ENCODE data around the gene MADCAM1. TPM values are rescaled to one million over a fixed set of nuclear protein-coding genes. Genes with fewer than 3 reads are reported as not detected.

MADCAM1 gene
- total RNA-seq, 1 donor from 2014 or later = not detected

DNA sequence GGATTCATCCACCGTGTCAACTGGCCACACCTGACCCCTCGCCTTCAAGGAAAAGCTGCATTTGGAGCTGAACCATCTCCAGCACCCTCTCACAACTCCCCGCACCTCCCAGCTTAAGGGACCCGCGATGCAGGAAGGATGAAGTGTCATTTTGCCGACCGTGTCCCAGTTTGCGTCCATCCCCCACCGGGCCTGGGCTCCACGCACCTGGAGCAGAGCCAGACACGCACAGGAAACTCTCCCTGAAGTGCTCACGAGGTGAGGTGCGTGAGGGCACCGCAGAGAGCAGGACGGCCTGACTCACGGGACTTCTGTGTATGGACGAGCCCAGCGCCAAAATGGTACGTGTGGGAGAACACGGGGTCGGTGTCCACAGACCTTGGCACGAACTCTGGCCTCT is 42.7 kb upstream of the MADCAM1 start:
- H3K4me1 ChIP-seq = no peaks in the 10 kb centered on the region
- no peak for DNase-seq (ENCODE audit: low spot score in 2 of 2)
- intact Hi-C loops (cut with DNase I) = no loop called here

DNA sequence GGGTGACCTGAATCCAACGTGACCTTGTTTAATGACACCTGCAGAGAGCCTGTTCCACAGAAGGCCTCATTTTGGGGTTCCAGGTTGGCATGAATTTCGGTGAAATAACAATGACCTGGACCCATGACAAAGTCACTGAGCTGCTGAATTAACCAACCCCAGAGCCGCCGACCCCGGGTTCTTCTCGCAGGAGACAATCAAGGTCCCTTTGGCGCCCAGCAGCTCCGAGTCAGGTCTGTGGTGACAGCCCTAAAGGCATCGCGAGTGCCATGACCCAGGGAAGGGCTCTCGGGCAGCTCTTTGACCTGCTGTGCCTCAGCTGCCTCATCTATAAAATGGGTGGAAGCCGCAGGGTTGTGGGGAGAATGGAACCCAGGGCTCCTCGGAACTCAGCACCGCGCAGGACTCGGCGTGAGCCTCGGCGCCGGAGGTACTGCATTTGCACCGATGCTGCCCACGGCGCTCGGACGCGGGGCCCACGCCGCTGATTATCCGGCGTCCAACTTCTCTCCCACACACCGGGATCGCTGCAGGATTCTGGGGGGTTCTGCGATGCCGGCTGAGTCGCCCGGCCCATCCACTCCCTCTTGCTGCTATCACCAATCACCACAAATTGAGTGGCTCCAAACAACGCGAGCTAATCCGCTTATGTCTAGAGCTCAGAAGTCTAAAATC is 41.1 kb upstream of the MADCAM1 start:
- intact Hi-C loops (cut with DNase I) = no loop called here
- Histone ChIP-seq H3K9me3 (no peaks in the 10 kb centered on the region), H3K27me3 (no peaks in the 10 kb centered on the region), H3K36me3 (no peaks in the 10 kb centered on the region), H3K27ac (no peak overlapping the region), H3K4me1 (no peaks in the 10 kb centered on the region), H3K4me3 (no peak overlapping the region)
- DNase-seq (ENCODE audit: low spot score in 2 of 2) = no peak
- TF ChIP-seq, protein P1, sequence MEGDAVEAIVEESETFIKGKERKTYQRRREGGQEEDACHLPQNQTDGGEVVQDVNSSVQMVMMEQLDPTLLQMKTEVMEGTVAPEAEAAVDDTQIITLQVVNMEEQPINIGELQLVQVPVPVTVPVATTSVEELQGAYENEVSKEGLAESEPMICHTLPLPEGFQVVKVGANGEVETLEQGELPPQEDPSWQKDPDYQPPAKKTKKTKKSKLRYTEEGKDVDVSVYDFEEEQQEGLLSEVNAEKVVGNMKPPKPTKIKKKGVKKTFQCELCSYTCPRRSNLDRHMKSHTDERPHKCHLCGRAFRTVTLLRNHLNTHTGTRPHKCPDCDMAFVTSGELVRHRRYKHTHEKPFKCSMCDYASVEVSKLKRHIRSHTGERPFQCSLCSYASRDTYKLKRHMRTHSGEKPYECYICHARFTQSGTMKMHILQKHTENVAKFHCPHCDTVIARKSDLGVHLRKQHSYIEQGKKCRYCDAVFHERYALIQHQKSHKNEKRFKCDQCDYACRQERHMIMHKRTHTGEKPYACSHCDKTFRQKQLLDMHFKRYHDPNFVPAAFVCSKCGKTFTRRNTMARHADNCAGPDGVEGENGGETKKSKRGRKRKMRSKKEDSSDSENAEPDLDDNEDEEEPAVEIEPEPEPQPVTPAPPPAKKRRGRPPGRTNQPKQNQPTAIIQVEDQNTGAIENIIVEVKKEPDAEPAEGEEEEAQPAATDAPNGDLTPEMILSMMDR (IDR thresholded peaks at IDR 0.05) = no peak

More for the DNA sequence above, 42.7 kb upstream of the MADCAM1 start:
- H3K27ac ChIP-seq = no peak overlapping the region
- H3K9me3 ChIP-seq = no peaks in the 10 kb centered on the region
- H3K27me3 ChIP-seq = no peaks in the 10 kb centered on the region
- TF ChIP-seq, protein P1 (IDR thresholded peaks at IDR 0.05) = no peak
- no peaks in the 10 kb centered on the region for H3K36me3 ChIP-seq
- no peak overlapping the region for H3K4me3 ChIP-seq

DNA sequence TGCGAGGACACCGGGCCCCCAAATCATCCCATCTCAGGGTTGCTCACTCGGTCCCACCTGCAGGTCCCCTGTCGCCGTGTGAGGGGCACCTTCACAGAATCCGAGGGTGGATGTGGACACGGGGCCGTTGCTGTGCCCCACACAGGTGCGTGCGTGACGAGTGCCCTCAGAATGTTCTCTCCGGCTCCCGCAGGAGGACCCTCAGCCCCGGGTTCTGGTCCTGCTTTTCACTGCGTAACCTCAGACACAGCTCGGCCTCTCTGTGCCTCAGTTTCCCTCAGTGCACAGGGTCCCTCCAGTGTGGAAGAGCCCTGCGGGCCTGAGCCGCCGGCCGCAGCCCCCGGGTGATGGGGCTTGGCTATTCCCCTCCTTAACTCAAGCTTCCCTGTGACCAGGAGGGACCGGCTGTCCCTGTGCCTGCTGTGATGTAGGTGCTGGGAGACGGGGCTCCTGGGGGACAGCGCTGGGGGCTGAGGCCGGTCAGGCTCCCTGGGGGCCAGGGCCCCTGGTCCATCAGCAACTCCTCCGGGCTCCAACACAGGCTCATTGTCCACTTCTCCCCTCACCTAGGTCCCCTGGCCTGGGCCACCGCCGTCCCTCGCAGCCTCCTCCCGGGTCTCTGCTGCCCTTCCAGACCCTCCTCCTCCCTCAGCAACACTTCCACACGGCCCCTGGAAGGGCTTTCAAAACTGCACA is 40.3 kb upstream of the MADCAM1 start:
- Histone ChIP-seq H3K36me3 (no peaks in the 10 kb centered on the region), H3K4me3 (no peak overlapping the region), H3K27me3 (no peaks in the 10 kb centered on the region), H3K4me1 (peaks cover 0 to under 1% of the 10 kb centered on the region in 2 donors), H3K27ac (no peak overlapping the region), H3K9me3 (no peaks in the 10 kb centered on the region)
- TF ChIP-seq, protein P1 (IDR thresholded peaks at IDR 0.05) = no peak
- intact Hi-C loops (cut with DNase I) = no loop called here
- no peak for DNase-seq (ENCODE audit: low spot score in 2 of 2)

DNA sequence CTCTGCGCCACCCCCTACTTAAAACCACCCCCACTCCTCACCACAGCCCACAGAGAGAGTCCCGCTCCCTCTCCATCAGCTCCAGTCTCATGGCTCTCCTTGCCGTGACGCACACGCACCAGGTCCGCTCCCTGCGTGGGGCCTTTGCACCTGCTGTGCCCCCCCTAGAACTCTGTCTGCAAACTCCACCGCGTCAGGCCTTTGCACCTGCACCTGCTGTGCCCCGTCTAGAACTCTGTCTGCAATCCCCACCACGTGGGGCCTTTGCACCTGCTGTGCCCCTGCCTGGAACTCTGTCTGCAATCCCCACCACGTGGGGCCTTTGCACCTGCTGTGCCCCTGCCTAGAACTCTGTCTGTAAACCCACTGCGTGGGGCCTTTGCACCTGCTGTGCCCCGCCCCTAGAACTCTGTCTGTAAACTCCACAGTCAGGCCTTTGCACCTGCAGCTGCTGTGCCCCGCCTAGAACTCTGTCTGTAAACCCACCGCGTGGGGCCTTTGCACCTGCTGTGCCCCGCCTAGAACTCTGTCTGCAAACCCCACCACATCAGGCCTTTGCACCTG is 39.7 kb upstream of the MADCAM1 start:
- Histone ChIP-seq H3K27me3 (no peaks in the 10 kb centered on the region), H3K27ac (no peak overlapping the region), H3K4me1 (peaks cover 0 to 4% of the 10 kb centered on the region in 2 donors), H3K9me3 (no peaks in the 10 kb centered on the region), H3K36me3 (no peaks in the 10 kb centered on the region), H3K4me3 (no peak overlapping the region)
- TF ChIP-seq, protein P1 (IDR thresholded peaks at IDR 0.05) = no peak
- intact Hi-C loops (cut with DNase I) = no loop called here
- DNase-seq (ENCODE audit: low spot score in 2 of 2) = no peak

DNA sequence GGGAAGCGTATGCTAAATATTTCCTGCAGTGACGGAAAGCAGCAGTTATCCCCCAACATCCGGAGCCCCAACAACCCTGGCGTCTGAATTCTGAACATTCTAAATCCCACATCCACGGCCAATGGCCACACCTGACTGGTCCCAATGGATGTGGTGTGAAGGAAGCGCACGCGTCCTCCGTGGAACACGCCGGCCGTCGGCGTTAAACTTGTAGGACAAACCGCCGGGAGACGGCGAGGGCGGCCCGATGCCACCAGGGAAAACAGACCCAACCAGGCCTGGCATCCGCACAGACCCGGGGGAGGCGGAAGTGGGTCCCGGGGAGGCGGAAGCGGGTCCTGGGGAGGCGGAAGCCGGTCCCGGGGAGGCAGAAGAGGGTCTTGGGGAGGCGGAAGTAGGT is 38.6 kb upstream of the MADCAM1 start:
- TF ChIP-seq, protein P1 (IDR thresholded peaks at IDR 0.05) = no peak
- no peak overlapping the region for H3K4me3 ChIP-seq

More for the DNA sequence above, 38.6 kb upstream of the MADCAM1 start:
- no peak for DNase-seq (ENCODE audit: low spot score in 2 of 2)
- H3K4me1 ChIP-seq = peaks cover 0 to 4% of the 10 kb centered on the region in 2 donors
- no peaks in the 10 kb centered on the region for H3K27me3 ChIP-seq
- H3K27ac ChIP-seq = no peak overlapping the region
- no peaks in the 10 kb centered on the region for H3K9me3 ChIP-seq
- intact Hi-C loops (cut with DNase I) = no loop called here
- H3K36me3 ChIP-seq = no peaks in the 10 kb centered on the region

Data from ascending aorta (tissue), 2 donors.